Activated gamma-delta T cell (primary cell): ENCODE data around the gene PTPRA.
"Not testable (repeated sequence)": the region's sequence is repeated elsewhere in the genome, so short reads cannot be mapped to it uniquely, and the experiment has no call there.

Source experiments
- DNase-seq: peaks from one replicate; lab custom pipeline; 2025; lab: John Stamatoyannopoulos, UW

The PTPRA gene

DNA sequence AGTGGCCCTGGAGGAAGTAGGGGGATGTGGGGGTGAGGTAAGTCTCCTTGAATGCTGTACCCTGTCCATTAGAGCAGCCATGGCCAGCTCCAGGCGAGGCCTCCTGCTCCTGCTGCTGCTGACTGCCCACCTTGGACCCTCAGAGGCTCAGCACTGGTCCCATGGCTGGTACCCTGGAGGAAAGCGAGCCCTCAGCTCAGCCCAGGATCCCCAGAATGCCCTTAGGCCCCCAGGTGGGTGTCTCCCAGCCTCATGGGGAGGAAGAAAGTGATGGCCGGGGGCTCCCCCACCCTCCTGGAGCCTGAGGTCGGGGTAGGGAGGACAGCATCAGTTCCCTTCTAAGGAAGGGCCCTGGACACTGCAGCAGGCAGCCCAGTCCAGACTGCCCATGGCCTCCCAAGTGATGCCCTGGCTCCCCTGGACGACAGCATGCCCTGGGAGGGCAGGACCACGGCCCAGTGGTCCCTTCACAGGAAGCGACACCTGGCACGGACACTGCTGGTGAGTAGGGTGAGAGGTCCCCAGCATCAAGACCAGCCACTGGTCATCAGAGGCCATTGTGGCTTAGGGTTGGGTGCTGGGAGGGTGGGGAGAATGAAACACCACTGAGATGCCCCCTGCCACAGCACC is 171.2 kb downstream of the PTPRA start:
- no peak for DNase-seq

DNA sequence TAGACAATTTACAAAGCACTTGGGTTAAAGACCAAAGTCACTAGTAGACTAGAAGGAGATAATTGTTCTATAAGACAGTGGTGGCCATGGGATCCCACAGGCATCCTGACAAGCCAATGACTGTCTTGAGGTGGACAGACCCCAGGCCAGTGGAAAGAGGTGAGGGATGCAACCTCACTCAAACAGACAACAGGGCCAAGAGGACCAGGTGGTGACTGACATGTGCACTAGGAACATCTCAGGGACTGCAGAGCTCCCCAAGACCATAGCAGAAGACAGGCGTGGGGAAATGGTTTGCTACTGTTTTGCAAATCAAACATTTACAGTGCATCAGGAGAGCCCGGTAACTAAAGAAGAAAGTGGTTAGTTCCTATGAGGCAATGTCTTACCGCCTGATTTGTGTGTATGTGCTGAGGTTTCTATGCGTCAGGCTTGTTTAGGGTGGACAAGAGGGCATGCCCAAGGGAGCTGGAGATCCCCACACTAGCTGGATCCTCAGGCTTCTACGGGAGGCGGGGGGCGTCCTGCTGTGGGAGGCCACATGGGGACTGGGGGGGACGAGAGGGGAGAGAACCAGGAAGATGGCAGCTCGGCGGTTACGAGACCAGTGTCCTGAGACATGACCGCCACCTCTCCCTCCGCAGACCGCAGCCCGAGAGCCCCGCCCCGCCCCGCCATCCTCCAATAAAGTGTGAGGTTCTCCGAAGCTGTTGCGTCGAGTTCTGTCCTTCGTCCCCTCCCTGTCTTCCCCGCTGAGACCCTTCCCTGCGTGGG is 171.9 kb downstream of the PTPRA start:
- DNase-seq = peak; percentile 49

DNA sequence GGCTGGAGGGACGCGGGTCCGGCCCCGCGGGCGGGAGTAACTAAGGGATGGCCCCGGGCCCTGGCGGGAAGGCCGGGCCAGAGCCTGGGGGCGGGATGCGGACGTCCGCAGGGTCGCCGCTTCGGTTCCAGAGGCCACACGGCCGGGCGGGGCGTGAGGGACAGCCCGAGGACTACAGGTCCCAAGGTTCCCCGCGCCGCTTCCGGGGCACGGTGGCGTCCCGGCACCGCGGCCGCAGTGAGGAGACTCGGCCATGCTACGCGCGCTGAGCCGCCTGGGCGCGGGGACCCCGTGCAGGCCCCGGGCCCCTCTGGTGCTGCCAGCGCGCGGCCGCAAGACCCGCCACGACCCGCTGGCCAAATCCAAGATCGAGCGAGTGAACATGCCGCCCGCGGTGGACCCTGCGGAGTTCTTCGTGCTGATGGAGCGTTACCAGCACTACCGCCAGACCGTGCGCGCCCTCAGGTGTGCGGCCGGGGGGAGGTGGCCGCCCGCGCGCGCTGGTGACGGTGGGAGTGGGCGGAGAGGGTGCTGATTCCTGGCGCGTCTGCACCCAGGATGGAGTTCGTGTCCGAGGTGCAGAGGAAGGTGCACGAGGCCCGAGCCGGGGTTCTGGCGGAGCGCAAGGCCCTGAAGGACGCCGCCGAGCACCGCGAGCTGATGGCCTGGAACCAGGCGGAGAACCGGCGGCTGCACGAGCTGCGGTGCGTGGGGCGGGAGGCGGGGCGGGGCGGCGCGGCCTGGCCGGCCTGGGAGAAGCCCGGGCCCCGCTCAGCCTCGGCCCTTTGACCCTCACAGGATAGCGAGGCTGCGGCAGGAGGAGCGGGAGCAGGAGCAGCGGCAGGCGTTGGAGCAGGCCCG is 172.8 kb downstream of the PTPRA start, which contains the start of gene MRPS26:
Gene MRPS26, plus strand, starts transcription at position 237 of the 861 bp plus-strand sequence. Its CDS starts 17 bp downstream, at position 254.
- peak; percentile 63 for DNase-seq

DNA sequence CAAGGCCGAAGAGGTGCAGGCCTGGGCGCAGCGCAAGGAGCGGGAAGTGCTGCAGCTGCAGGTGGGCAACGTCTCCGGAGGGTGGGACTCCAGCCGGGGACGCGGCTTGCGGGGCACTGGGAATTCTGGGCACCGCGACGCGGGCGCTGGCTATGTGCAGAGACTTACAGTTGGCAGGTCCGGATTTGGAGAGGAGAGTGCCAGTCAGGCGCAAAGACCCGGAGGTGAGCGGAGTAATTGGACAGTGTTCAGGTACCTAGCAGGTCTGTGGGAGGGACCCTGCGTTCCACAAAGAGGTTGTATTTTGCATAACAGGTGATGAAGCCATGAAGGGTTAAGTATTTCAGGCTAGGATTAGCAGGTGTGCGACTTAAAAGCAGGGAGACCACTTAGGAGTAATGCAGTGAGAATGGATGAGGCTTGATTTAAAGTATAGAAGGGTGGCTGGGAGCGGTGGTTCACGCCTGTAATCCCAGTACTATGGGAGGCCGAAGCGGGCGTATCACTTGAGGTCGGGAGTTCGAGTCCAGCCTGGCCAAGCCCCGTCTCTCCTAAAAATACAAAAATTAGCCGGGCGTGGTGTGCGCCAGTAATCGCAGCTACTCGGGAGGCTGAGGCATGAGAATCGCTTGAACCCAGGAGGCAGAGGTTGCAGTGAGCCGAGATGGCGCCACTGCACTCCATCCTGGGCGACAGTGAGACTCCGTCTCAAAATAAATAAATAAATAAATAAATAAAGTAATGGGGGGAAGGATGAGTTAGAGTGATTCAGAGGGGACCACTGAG is 173.6 kb downstream of the PTPRA start:
- no peak for DNase-seq

DNA sequence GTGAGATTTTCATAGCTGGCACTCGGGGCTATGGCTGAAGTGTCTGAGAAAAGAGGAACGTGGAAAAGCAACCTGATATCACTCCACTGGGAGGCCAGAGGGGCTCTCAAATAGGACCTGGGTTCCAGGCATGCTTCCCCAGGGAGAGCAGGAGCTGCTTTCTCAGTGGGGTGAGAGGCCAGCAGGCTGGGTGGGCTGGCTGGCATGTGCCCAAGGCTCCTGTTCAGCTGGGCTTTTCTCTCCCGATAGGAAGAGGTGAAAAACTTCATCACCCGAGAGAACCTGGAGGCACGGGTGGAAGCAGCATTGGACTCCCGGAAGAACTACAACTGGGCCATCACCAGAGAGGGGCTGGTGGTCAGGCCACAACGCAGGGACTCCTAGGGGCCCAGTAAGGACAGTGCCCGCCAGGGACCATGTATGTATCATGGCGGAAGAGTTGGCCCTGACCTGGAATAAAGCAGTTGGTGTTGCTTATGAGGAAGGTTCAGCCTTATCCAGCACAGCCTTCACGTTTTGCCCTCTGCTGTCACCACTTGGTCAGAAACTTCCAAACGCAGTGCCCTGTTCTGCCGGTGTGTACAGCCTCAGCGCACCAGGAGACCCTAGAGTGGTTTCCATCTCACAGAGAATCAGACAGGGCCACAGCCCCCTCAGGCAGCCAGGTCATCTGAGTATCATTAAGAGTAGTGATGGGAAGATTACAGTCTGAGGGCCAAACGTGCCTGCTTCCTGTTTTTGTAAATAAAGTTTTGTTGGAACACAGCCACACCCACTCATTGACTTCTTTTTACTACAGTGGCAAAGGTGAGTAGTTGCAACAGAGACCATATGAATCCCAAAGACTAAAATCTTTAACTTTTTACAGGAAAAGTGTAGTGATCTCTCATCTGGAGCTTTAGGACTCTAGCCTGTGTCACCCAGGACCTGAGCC is 174.5 kb downstream of the PTPRA start:
- no peak for DNase-seq

DNA sequence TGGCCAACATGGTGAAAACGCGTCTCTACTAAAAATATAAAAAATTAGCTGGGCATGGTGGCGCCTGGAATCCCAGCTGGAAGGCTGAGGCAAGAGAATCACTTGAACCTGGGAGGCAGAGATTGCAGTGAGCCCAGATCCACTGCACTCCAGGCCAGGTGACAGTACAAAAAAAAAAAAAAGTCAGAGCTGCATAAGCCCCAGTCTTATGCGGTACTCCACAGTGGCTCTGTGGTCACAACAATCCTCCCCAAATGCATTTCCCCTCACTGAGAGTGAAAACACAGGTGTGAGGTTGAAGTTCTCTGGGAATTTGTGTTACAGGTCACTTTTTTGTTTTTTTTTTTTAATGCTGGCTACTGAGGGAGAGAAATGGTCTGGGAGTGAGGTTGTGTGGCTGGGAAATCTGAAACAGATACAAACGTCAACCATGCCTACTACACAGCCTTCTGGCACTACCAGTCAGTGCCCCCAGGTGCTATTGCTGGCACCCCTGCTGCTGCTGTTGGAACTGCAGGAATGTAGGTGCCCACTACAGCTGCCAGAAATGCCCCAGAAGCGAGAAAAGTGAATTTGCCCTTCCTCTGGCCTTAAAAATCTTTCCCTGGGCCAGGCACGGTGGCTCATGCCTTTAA is 178.2 kb downstream of the PTPRA start:
- DNase-seq = no peak

DNA sequence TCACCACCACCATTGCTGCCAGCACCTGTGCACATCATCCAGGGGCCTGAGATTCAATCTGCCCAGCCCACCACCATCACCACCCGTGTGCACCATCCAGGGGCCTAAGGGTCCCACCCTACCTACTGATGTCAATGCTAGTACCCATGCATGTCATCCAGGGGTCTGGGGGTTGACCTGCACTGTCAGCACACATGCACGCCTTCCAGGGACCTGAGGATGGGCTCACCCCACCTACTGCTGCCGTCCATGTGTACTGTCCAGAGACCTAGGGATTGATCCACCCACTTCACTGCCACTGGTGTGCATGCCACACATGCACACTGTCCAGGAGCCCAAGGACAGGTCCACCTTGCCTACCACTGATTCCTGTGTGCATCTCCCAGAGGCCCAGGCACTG is 186.2 kb downstream of the PTPRA start:
- DNase-seq = no peak

DNA sequence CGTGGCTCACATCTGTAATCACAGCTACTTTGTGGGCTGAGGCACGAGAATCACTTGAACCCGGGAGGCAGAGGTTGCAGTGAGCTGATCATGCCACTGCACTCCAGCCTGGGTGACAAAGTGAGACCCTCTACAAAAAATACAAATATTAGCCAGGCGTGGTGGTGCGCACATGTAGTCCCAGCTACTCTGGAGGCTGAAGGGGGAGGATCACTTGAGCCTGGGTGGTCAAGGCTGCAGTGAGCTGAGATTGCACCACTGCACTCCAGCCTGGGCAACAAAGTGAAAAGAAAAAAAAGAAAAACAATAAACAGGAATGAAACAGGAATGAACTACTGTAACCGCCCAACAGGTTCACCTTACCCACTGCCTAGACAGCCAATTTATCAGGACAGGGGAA is 190.8 kb downstream of the PTPRA start:
- not testable (repeated sequence) for DNase-seq

DNA sequence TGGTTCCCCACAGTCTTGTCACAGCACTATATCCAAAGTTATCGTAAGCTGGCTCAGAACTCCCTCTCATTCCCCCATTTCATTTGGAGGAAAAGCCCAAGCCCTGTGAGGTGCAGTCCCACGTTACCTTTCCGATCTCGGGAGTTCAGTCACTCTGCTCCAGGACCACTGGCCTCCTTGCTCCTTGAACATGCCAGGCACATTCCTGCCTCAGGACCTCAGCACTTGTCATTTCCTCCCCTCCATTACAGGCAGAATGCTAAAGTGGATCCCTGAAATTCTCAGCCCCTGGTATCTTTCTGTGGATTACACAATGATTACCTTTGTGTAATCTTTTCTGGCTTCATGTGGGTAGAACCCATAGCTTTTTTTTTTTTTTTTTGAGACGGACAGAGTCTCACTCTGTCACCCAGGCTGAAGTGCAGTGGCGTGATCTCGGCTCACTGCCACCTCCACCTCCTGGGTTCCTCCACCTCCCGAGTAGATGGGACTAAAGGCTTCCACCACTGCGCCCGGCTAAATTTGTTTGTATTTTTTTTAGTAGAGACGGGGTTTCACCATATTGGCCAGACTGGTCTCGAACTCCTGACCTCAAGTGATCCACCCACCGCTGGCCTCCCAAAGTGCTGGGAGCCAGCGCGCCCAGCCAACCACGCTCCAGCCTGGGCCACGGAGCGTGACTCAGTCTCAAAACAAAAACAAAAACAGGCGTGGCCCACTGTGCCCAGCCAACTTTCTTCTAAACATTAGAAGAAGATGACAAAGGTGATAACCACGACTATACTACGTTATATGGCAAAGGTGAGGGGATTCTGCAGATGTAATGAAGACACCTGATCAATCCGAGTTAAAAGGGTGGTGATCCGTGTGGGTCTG is 194.1 kb downstream of the PTPRA start:
- no peak for DNase-seq

DNA sequence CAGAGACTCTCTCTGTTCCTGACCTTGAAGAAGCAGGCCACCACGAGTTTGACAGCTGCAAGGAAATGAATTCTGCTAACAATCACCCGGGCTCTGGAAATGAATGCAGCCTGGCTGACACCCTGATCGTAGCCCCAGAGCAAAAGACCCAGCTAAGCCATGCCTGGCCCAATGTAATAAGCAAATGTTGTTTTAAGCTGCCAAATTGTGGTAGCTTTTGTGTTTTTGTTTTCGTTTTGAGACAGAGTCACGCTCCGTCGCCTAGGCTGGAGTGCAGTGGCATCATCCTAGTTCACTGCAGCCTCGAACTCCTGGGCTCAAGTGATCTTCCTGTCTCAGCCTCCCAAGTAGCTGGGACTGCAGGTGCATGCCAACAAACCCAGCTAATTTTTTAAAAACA is 194.8 kb downstream of the PTPRA start:
- DNase-seq = no peak

DNA sequence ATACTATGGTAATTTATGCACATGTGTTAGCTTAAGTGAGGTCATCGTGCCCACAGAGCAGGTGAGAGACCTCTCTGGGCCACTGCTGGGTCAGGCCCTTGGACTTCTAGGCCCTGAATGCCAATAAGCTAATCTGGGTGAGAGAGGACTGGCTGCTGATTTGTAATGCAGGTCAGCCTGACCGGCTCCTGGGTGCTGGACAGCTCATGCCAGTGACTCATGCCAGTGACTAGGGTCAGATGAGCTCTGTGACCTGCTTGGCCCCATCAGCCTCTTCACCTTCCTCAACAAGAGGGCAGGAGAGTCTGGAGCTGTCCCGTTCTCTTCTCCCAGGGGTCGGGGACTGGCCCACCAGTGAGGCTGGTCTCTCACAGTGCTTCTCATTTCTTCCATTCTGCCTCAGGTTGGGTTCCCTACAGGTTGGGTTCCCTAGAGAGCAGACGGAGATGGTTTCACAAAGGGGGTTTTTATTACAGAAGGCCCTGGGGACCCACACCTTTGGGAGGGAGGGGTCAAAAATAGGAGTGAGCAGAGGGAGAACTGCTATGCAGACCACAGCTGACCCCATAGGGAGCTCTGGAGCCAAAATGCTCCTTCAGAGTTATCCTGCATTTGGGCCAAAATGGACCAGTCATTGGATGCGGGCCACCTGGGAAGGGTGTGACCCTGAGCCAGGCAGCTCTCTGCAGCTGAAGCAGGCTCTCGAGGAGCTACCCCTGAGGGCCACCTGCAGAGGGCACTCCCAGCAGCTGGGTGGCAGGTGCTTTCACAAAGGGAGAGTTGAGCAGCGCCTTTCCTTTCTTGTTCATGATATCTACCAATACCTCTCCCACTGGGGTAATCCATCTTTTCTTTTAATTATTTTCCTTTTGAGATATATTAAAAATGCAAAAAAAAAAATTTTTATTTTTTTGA is 196.0 kb downstream of the PTPRA start:
- no peak for DNase-seq

DNA sequence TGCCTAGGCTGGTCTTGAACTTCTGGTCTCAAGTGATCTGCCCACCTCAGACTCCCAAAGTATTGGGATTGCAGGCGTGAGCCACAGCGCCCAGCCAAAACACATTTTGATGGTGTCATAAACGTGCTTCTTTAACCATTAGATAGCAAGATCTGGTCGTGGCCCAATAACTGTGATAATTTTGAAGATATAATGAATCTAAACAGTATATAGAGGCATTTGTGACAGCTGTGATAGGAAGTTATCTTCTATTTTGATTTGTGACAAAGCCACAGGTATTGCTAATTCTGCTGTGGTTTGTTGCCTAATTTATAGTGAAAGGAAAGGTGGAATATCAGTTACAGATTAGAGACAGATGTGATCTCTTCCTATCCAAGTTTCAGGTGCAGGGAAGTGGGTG is 197.4 kb downstream of the PTPRA start:
- DNase-seq = no peak

DNA sequence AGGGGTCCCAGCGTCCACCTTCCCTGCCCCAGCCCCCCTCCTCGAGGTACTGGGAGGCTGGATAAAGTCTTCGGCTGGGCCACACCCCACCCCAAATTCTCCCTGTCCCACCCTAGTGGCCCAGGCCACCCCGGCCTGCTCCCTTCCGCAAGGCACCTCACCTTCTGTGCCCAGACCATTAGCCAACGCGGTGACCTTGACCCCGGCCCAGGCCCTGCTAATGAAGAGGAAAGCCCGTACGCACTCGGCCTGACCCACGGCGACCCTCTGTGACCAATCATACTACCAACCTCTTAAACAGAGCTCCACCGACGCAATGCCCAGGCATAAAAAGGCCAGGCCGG is 198.0 kb downstream of the PTPRA start:
- no peak for DNase-seq

DNA sequence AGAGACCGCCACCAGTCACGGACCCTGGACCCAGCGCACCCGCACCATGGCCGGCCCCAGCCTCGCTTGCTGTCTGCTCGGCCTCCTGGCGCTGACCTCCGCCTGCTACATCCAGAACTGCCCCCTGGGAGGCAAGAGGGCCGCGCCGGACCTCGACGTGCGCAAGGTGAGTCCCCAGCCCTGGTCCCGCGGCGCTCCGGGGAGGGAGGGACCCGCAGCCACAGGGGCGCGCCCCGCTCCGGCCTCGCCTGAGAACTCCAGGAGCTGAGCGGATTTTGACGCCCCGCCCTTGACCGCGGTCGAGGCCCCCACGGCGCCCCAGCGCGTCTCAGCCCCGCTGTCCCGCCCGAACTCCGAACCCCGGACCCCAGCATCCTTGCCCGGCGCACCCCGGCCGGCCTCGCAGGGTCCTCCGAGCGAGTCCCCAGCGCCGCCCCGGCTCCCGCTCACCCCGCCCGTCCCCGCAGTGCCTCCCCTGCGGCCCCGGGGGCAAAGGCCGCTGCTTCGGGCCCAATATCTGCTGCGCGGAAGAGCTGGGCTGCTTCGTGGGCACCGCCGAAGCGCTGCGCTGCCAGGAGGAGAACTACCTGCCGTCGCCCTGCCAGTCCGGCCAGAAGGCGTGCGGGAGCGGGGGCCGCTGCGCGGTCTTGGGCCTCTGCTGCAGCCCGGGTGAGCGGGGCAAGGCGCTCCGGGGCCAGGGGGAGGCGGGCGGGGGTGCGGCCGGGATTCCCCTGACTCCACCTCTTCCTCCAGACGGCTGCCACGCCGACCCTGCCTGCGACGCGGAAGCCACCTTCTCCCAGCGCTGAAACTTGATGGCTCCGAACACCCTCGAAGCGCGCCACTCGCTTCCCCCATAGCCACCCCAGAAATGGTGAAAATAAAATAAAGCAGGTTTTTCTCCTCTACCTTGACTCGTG is 198.6 kb downstream of the PTPRA start, which contains the start of gene OXT:
Gene OXT, plus strand, starts transcription at position 11 of the 920 bp plus-strand sequence. Its CDS starts 36 bp downstream, at position 47.
- DNase-seq = peak; percentile 60

DNA sequence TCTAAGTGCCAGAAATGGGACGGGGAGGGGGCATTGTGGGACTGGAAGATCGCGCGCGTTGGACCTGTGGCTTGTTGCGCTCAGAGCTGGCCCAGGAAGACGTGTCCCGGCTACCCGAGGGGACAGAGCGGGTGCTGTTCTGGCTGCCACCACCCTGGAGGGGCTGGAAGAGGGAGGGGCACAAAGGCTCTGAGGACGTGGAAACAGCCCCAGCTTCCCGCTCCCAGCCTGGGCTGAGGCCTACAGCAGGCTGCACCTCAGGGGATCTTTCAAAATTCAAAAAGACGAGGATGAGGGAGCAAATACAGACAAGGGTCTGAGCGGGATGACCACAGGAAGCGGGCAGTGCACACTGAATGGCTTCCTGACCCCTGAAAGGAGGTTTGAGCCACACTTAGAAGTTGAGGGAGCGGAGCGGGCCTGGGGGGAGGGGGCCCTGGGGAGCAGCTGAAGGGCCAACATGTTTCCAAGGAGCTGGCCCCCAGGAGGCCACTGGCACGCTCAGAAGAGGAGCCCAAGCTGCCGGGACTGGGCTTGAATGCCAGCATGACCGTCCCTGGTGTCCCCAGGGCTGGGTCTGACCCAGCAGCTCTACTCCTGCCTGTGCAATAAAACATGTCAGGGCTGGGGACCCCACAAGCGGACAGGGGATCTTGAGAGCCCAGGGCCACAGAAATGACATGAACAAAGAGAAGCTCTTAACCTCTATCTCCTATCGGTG is 199.4 kb downstream of the PTPRA start:
- no peak for DNase-seq

DNA sequence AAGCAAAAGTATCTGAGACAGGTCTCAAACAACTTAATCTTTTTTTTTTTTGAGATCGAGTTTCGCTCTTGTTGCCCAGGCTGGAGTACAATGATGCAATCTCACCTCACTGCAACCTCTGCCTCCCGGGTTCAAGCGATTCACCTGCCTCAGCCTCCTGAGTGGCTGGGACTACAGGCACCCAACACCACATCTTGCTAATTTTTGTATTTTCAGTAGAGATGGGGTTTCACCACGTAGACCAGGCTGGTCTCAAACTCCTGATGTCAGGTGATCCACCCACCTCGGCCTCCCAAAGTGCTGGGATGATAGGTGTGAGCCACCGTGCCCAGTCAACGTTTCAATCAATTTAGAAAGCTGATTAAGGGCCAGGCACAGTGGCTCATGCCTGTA is 200.0 kb downstream of the PTPRA start:
- not testable (repeated sequence) for DNase-seq
